ENCODE results near the gene SLC12A5.

The SLC12A5 gene

DNA sequence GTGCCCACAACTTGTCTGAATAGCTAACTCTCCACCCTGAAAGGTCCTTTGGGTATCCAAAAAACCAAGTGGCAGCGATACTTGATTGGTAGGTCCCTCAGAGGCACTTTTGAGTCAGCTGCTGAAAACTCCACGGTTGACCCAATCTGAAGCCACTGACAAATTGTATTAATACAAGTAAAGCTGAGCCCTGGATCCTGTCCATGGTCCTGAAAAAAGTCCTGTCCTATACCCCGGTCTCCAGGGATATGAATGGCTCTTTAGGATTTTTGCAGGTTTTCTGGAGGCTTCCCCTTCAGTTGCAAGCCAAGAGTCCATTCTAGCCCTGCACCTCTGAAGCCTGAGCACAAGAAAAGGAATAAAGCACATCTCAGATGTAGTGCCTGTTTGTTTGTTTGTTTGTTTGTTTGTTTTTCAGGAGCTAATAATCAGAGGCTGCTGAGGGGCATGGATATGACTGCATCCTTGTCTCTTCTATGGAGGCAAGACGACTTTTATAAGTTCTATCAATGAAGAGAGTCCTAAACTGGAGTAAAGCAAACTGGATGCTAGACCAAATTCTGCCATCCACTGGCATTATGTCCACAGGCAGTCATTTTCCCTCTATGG is 1.7 kb upstream of the SLC12A5 start:
- no peak for DNase-seq (ENCODE audit: low spot score)

DNA sequence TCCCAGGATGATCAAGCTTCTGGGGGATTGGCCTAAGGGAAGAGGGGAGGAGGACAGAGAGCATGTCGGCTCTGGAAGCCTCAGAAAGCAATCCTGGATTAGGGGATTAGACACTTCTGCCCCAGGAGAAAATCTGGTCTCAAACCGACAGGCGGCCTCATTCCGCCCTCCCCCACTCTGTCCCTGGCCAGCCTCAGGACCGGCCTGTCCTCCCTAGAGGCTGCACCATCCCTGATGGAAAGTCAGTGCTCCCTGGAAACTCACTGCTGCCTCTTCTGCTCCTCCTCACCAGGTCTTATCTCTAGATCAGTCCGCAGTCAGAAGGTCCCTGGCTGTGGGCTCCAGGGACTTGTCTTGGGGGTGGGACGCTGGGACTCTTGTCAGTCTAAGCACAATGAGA is 905 bp upstream of the SLC12A5 start:
- peak; percentile 57 for DNase-seq (ENCODE audit: low spot score)

DNA sequence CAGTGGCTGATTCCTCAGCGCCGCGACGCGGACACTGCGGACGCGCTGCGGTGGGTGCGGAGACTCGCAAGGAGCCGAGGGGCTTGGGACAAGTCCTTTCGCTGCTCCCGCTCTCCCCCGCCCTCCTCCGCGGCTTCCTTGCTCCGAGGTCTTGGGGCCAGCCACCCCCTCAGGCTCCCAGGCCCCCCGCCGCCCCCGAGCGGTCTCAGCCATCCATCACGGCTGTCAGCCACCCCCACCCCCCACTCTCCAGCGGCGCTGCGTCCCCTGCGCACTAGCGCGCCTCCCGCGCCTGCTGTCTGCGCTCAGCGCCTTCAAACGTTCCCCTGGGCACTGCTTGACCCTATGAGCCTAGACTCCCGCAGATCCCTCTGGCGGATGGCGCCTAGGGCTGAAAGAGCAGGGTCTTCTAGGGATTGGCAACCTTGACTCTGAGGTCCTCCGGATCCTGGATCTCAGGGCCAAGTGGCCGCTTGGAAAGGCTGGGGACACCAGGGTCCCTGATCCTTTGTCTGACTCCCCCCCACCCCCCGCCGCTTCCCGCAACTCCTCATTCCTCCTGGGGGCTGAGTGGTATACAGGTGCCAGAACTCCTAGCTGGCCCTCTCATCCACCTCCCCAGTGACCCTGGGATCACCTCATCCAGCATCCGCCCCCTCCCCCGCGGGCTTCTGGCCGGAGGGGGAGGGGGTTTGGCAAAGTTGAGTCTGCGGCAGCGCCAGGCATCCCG is 1.4 kb downstream of the SLC12A5 start:
- DNase-seq (ENCODE audit: low spot score), result no peak

DNA sequence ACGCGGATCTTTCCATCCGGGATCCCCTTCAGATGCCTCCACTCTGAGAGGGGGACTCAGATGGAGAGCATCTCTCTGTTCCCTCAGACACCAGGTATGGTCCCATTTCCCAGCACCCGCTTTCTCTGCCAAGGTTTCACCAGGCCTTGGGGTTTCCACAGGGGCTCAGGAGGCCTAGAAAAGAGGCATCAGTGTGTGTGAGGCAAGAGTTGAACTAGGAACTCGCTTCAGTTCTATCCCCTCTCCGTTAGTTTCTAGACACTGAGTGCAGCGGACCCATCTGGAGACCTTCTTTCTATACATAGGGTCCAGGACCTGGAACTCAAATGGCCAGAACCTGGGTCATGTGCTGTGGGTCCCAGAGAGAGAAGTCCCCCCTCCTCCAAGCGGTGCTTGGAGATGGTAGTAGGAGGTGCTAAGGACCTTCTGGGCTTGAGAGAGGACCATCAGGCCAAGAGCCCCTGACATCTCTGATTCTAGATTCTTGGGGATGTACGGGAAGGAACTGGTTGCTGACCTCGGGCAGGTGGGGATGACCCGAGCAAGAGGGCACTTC is 2.1 kb downstream of the SLC12A5 start:
- DNase-seq (ENCODE audit: low spot score), result no peak

DNA sequence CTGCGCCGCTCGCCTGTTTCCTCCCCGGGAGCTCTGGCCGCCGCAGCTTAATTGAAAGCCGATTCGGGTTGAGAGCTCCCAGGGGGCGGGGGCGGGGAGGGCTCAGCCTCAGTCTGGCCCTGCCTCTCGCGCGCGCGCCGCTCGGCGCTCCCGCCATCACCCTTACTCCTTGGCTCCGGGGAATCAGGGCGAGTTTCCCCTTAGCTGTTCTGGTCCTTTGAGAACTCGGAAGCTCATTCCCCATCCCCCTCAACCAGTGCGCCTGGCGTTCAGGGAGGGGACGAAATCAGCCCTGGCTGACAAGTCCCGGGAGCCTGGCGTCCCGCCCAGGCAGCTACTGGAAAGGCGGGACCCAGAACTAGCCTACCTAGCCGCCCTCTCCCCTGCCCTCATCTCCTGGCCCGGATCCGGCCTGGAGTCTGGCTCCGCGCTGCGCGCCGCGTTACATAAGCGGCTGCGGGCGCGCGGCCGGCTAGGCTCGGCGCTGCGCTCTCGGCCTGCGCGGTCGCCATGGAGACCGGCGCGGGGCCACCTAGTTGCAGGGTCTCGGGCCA is 2.8 kb downstream of the SLC12A5 start:
- DNase-seq (ENCODE audit: low spot score), result peak; percentile 92

DNA sequence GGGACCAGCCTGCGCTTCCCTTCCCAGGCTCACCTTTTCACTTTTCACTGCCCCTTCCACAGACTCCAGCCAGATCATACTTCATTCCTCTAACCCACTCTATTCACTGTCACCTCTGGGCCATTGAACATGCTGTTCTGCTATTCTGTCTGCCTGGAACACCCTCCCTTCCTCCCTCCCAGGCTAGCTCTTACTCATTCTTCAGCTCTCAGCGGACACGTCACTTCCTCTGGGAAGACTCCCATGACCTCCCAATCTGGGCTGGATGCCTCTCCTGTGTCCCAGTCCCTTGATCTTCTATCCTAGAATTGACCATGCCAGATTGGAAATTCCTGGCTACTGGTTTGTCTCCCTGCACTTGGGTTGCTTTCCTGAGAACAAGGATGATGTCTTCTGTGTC is 5.0 kb downstream of the SLC12A5 start:
- DNase-seq (ENCODE audit: low spot score), result no peak

DNA sequence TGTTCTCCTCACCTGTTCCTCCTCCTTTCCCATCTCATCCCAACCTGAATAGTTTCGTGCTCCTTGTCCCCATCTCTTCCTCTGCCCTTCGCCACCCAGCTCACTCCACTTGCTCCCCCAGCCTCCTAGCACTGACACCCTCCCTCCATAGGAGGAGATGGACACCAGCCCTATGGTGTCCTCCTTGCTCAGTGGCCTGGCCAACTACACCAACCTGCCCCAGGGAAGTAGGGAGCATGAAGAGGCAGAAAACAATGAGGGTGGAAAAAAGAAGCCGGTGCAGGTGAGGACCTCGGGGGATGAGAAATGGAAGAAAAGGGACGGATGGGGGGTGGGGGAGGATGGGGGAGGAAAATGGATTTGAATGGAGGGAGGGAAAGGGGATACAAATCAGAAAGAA is 6.2 kb downstream of the SLC12A5 start:
- no peak for DNase-seq (ENCODE audit: low spot score)

DNA sequence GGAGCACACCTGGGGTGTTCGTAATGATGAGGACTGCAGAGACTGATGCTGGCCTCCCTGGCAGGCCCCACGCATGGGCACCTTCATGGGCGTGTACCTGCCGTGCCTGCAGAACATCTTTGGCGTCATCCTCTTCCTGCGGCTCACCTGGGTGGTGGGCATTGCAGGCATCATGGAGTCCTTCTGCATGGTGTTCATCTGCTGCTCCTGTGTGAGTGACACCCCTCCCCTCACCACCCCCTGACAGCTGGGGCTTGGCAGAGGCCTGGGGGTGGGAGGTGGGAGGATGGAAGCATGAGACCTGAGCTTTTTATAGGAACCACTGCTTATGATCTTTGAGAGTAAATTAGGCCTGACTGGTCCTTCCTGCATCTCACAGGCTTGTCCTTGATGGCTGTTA is 6.7 kb downstream of the SLC12A5 start:
- no peak for DNase-seq (ENCODE audit: low spot score)

DNA sequence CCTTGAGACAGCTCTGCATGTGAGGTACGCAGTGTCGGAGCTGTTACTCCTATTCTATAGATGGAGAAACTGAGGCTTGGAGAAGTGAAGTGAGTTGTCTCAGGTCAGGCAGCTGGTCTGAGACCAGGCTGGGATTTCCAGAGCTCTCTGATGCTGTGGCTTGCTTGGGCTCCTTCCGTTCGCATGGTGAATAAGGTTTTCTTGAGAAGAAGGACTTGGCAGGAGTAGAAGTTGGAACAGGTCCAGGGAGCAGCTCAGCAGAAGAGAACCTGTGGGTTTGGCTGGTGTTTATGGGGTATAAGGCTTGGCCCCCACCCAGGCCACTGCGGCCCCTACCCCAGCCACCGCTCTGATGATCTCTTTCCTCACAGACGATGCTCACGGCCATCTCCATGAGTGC is 7.4 kb downstream of the SLC12A5 start:
- DNase-seq (ENCODE audit: low spot score), result no peak

DNA sequence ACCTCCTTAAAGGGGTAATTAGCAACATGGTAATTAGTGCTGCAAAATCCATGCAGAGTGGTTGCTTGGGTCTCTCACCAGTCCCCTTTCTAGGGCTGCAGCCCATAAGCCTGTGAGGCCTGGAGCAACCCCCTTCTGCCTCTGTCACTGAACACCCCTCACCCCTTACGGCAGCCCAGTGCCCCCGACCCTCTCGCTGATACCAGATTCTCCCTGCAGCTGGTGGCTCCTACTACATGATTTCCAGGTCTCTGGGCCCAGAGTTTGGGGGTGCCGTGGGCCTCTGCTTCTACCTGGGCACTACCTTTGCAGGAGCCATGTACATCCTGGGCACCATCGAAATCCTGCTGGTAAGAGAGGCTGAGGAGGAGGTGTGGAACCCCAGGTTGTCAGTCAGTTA is 8.0 kb downstream of the SLC12A5 start:
- DNase-seq (ENCODE audit: low spot score), result no peak

DNA sequence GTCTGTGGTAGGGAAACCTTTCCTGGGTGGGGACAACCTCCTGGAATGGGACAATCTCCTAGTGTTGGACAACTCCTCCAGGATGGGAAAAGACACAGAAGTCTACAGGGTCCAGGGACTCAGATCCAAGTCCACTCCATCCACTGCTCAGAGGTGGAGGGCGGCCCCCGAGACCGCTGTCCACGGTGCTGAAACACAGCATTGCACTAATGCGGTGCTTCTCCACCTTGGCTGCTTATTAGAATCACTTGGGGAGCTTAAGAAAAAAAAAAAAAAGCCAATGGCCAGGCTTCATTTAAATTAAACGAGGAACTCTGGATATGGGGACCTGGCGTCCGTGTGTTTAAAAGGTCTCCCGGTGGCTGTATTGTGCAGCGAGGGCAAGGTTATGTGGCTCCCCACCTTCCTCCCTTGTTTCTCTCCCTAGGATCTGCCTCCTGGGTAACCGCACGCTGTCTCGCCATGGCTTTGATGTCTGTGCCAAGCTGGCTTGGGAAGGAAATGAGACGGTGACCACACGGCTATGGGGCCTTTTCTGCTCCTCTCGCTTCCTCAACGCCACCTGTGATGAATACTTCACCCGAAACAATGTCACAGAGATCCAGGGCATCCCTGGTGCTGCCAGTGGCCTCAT is 12.0 kb downstream of the SLC12A5 start:
- DNase-seq (ENCODE audit: low spot score), result no peak

DNA sequence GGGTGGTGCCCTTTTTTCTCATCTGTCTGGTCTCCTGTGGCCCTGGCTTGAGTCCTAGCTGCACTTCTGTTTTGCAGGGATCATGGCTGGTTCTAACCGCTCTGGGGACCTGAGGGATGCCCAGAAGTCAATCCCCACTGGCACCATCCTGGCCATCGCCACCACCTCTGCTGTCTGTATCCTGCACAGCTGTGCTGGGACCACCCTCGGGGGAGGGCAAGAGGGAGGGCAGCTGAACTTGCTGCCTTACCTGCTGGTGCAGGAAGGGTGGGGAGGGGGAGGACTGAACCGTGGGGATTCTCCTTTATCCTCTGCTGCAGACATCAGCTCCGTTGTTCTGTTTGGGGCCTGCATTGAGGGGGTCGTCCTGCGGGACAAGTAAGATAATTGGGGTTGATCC is 14.5 kb downstream of the SLC12A5 start:
- DNase-seq (ENCODE audit: low spot score), result no peak

DNA sequence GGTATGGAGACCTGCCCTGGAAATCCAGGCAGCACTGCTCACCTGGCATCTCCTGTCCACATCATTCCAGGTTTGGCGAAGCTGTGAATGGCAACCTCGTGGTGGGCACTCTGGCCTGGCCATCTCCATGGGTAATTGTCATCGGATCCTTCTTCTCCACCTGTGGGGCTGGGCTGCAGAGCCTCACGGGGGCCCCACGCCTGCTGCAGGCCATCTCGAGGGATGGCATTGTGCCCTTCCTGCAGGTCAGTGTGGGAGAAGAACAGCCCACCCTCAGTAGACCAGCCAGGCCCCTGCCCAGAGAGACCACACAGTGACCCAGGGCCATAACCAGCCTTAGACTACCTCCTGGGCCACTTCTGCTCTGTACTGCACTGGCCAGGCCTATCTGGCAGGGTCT is 15.9 kb downstream of the SLC12A5 start:
- DNase-seq (ENCODE audit: low spot score), result no peak

DNA sequence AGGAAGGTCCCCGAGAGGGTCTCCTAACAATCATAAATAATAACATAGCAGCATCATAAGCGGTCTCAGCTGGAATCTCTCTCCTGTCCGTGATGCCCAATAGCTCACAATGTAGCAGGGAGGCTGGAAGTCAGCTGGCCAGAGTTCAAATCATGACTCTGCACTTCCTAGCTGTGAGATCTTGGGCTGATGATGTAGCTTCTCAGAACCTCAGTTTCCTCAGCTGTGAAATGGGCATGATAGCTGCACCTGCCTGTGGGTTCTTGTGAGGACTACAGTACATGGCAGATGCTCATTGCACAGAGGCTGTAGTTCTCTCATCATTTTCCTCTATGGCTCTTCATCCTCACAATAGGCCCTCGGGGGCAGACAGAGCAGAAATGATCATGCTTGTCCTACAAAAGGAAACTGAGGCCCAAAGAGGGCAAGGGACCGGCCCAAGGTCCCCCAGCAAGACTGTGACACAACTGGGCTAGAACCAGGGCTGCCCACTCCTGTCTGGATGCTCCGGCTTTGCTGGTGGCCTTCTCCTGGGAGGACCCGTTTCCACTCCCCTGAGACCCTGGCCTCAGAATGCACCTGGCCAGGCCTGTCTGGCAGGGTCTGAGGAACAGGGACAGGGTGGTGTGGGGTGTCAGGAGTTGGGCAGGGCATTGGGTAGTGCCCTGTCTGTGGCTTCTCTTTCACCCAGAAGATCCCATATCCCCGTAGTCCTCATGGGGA is 17.7 kb downstream of the SLC12A5 start:
- no peak for DNase-seq (ENCODE audit: low spot score)

DNA sequence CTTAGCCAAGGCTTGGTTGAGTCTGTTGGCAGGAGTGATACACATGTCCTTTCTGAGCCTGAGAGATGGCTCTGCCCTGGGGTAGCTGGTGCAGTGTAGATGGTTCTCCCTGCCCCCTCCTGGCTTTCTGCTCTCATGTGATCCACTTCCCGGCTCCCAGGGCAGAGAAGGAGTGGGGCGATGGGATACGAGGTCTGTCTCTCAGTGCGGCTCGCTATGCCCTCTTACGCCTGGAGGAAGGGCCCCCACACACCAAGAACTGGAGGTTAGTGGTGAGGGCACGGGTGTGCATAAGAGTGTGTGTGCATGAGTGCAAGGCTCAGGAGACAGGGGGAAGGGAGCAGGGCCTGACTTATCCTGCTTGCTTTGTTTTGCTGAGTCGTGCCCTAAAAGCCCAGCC is 18.8 kb downstream of the SLC12A5 start:
- DNase-seq (ENCODE audit: low spot score), result no peak

DNA sequence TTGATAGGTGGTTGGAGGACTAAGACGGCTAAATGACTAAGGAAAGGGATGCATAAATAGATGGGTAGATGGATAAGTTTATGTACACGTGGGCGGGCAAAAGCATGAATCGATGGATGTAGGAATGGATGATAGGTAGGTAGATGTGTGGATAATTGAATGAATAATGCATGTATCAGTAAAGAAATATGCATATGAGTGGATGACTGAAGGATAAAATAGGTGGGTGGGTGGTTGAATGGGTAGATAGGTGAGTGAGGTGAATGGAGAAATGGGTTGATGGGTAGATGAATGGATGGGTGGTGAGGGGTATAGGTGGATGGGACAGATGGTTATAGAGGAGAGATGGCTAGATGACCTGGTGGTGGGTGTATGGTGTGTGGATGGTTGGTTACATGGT is 20.2 kb downstream of the SLC12A5 start:
- DNase-seq (ENCODE audit: low spot score), result no peak

DNA sequence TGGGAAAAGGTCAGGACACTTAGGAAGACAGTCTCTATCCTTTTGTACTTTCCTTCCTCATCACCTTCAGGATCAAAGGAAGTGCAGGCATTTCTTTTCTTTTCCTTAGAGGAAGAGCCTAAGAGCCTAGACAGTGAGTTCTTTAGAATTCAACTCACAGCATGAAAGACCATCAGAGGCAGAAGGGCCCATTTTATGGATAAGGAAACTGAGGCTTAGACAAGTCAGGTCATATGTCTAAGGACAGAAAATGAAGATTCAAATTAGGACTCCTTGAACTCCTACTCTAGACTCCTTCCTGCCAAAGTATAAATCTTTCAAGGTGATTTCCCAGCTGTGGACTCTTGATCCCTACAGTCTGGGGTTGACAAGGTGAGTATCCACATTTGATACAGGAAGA is 20.8 kb downstream of the SLC12A5 start:
- no peak for DNase-seq (ENCODE audit: low spot score)

DNA sequence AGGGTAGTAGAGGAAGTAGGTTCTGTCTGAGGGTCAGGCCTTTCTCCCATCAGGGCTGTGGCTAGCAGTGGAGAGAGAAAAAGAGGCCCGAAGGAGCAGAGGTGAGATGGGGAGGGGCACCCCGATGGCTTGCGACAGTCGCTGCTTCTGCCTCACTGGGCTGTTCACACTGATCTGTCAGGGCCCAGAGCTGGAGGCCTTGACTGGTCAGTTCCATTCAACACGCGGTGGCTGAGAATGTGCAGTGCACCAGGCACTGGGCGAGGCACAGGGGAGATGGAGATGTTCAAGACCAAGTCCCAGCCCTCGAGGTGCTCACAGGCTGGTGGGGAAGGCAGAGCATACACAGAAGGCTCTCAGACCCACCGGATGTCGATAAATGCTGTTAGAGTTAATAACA is 21.4 kb downstream of the SLC12A5 start:
- no peak for DNase-seq (ENCODE audit: low spot score)

DNA sequence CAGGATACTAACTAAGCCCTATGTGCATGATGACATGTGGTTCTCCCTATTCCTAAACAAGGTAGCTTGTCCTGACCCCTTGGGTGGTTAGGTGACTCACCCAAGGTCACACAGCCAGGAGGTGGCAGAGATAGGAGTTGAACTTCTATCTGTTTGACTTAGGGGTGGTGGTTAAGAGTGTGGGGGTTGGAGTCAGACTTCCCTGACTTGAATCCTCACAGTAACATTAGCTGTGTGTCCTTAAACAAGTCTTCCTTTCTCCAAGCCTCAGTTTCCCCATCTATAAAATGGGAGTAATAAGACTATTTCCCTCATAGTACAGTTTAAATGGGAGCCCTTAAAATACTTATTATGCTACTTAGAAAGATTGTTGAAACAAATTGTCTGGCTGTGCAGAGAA is 21.9 kb downstream of the SLC12A5 start:
- no peak for DNase-seq (ENCODE audit: low spot score)

DNA sequence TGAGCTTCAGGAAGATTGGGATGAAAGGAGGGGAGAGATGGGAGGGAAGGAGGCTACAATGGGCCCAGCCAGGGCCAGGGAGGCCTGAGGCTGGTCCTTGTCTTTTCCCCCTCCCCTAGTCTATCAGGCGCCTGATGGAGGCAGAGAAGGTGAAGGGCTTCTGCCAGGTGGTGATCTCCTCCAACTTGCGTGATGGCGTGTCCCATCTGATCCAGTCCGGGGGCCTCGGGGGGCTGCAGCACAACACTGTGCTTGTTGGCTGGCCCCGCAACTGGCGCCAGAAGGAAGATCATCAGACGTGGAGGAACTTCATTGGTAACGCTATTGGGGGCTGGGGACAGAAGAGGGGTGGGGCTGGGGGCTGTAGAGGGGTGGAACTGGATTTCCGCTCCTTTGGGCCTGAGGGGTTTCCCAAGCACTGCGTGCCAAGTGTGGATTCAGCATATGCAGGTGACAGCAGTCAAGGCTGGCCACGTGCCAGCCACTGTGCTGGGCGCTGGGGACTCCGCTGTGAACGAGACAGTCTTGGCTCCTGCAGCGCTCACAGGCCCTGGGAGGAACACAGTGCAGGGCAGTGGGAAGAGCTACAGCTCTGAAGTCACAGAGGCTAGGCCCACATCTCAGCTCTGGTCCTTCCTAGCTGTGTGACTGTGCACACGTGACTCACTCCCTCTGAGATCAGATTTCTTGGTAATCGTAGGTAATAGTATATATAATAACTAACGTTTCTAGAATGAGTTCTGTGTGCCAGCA is 22.7 kb downstream of the SLC12A5 start:
- peak; percentile 16 for DNase-seq (ENCODE audit: low spot score)

DNA sequence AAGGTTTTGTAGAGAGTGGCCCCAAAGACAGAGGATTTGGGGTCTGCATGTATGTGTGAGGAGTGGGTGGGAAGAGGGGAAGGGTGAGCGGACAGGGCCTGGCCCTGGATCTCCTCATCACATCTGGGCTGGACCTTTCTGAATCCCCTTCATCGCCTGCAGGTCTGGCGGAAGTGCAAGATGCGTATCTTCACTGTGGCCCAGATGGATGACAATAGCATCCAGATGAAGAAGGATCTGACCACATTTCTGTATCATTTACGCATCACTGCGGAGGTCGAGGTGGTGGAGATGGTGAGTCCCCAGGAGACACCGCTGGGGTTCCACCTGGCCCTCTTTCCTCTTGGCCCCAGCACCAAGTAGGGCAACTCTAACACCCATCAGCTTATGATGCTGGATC is 24.4 kb downstream of the SLC12A5 start:
- no peak for DNase-seq (ENCODE audit: low spot score)

DNA sequence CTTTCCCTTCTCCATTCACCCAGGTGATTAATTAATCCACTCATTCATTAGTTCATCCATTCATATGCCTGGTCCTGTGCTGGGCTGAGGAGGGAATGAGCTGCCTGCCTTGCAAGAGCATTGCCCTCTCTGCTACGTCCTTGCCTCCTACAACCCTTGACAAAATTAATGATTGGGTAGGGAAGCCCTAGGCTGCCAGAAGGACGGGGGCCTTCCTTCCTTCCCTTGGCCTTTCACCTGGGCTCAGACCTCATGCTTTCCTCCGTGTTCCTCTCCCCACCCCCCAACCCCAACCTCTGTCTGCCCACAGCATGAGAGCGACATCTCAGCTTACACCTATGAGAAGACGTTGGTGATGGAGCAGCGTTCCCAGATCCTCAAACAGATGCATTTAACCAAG is 25.6 kb downstream of the SLC12A5 start:
- DNase-seq (ENCODE audit: low spot score), result no peak

Measured in D341Med (cell line).